IMR-90 (cell line): ENCODE results near the gene EVX1. TPM values are rescaled to one million over a fixed set of nuclear protein-coding genes. Genes with fewer than 3 reads are reported as not detected.

Experiments
- polyA plus RNA-seq, 3 experiments: library from polyadenylated mRNA; depleted of rRNA; stranded (reverse); fragments of >200 nt; gene quantifications; 2 replicates each; pipeline ENCODE4 v1.2.3, GENCODE V29; 2012; ENCODE audit warnings: low replicate concordance in 1 of 3
- total RNA-seq: library from RNA; depleted of rRNA; stranded (reverse); fragments of >200 nt; gene quantifications from 2 replicates; pipeline ENCODE4 v1.2.3, GENCODE V29; 2012; rRNA removed

Gene EVX1
- total and polyA plus RNA-seq, 2 of the 4 experiments (the other 2 are of a cell fraction), result not detected

Other genes starting within 250 kb of the EVX1 start
- gene HOXA1, start 146.8 kb upstream of the EVX1 start, total RNA-seq, result 0.54 and 0.83 TPM in 2 replicates
- 1.7 and 1.8 TPM in 2 replicates for gene HOXA1, start 146.8 kb upstream of the EVX1 start, polyA plus RNA-seq (2012; rRNA removed)
- gene HOXA2, start 140.1 kb upstream of the EVX1 start, total RNA-seq, result 1.6 and 1.7 TPM in 2 replicates
- 2.4 and 3.9 TPM in 2 replicates for gene HOXA2, start 140.1 kb upstream of the EVX1 start, polyA plus RNA-seq (2012; rRNA removed)
- 0.36 and 1.1 TPM in 2 replicates for gene HOXA4, start 112.0 kb upstream of the EVX1 start, total RNA-seq
- gene HOXA4, start 112.0 kb upstream of the EVX1 start, polyA plus RNA-seq (2012; rRNA removed), result 7.2 and 8.0 TPM in 2 replicates
- 19.9 and 23.9 TPM in 2 replicates for gene HOXA5, start 99.1 kb upstream of the EVX1 start, total RNA-seq
- gene HOXA5, start 99.1 kb upstream of the EVX1 start, polyA plus RNA-seq (2012; rRNA removed), result 28.1 and 29.4 TPM in 2 replicates
- gene HOXA6, start 95.0 kb upstream of the EVX1 start, total RNA-seq, result 1.4 and 1.7 TPM in 2 replicates
- 1.8 and 2.1 TPM in 2 replicates for gene HOXA6, start 95.0 kb upstream of the EVX1 start, polyA plus RNA-seq (2012; rRNA removed)
- gene HOXA3, start 90.2 kb upstream of the EVX1 start, total RNA-seq, result 0.83 and 0.90 TPM in 2 replicates
- gene HOXA3, start 90.2 kb upstream of the EVX1 start, polyA plus RNA-seq (2012; rRNA removed), result 5.4 and 8.8 TPM in 2 replicates
- gene HOXA7, start 86.1 kb upstream of the EVX1 start, total RNA-seq, result under 0.01 and 0.18 TPM in 2 replicates
- gene HOXA7, start 86.1 kb upstream of the EVX1 start, polyA plus RNA-seq (2012; rRNA removed), result 1.7 TPM in 2 replicates
- 0.18 and 0.28 TPM in 2 replicates for gene HOXA9, start 77.3 kb upstream of the EVX1 start, total RNA-seq
- 0.32 and 0.59 TPM in 2 replicates for gene HOXA9, start 77.3 kb upstream of the EVX1 start, polyA plus RNA-seq (2012; rRNA removed)
- 0.18 and 0.28 TPM in 2 replicates for gene HOXA10, start 68.5 kb upstream of the EVX1 start, total RNA-seq
- 0.10 TPM in 2 replicates for gene HOXA10, start 68.5 kb upstream of the EVX1 start, polyA plus RNA-seq (2012; rRNA removed)
- not detected in 2 replicates for gene HOXA11, start 57.6 kb upstream of the EVX1 start, total RNA-seq
- 0.04 and 0.05 TPM in 2 replicates for gene HOXA11, start 57.6 kb upstream of the EVX1 start, polyA plus RNA-seq (2012; rRNA removed)
- not detected in 2 replicates for gene HOXA13, start 42.7 kb upstream of the EVX1 start, total RNA-seq
- gene HOXA13, start 42.7 kb upstream of the EVX1 start, polyA plus RNA-seq (2012; rRNA removed), result not detected in 2 replicates